Activated CD8-positive, alpha-beta memory T cell treated with anti-CD3 and anti-CD28 coated beads for 36 hours (primary cell): ENCODE results near the gene KRTAP19-2. TPM values are rescaled to one million over a fixed set of nuclear protein-coding genes. Genes with fewer than 3 reads are reported as not detected.

ENCODE experiments used
- total RNA-seq, 2 experiments: library from RNA; stranded (reverse); gene quantifications; one replicate each; pipeline ENCODE4 v1.2.3, GENCODE V29; 2021

KRTAP19-2 gene
- total RNA-seq, 2 experiments from 2014 or later: not detected

Other genes with a start within 250 kb of the KRTAP19-2 start
- not detected for gene KRTAP24-1, start 204.5 kb downstream of the KRTAP19-2 start, total RNA-seq
- not detected for gene KRTAP25-1, start 197.9 kb downstream of the KRTAP19-2 start, total RNA-seq
- not detected for gene KRTAP26-1, start 167.1 kb downstream of the KRTAP19-2 start, total RNA-seq
- not detected for gene KRTAP27-1, start 149.7 kb downstream of the KRTAP19-2 start, total RNA-seq
- gene KRTAP23-1, start 138.8 kb downstream of the KRTAP19-2 start, total RNA-seq: not detected
- not detected for gene KRTAP13-2, start 115.2 kb downstream of the KRTAP19-2 start, total RNA-seq
- not detected for gene KRTAP13-1, start 91.4 kb downstream of the KRTAP19-2 start, total RNA-seq
- not detected for gene KRTAP13-3, start 61.5 kb downstream of the KRTAP19-2 start, total RNA-seq
- not detected for gene KRTAP13-4, start 57.2 kb downstream of the KRTAP19-2 start, total RNA-seq
- not detected for gene KRTAP15-1, start 47.2 kb downstream of the KRTAP19-2 start, total RNA-seq
- not detected for gene KRTAP19-1, start 7.1 kb downstream of the KRTAP19-2 start, total RNA-seq
- gene KRTAP19-3, start 4.6 kb upstream of the KRTAP19-2 start, total RNA-seq: not detected
- gene KRTAP19-4, start 9.7 kb upstream of the KRTAP19-2 start, total RNA-seq: not detected
- not detected for gene KRTAP19-5, start 14.7 kb upstream of the KRTAP19-2 start, total RNA-seq
- gene KRTAP19-6, start 54.4 kb upstream of the KRTAP19-2 start, total RNA-seq: not detected
- not detected for gene KRTAP19-7, start 73.9 kb upstream of the KRTAP19-2 start, total RNA-seq
- not detected for gene KRTAP22-2, start 103.0 kb upstream of the KRTAP19-2 start, total RNA-seq
- not detected for gene KRTAP6-3, start 105.0 kb upstream of the KRTAP19-2 start, total RNA-seq
- gene KRTAP6-2, start 111.5 kb upstream of the KRTAP19-2 start, total RNA-seq: not detected
- not detected for gene KRTAP22-1, start 113.7 kb upstream of the KRTAP19-2 start, total RNA-seq
- not detected for gene KRTAP6-1, start 126.5 kb upstream of the KRTAP19-2 start, total RNA-seq
- not detected for gene KRTAP20-1, start 129.0 kb upstream of the KRTAP19-2 start, total RNA-seq
- not detected for gene KRTAP20-4, start 133.2 kb upstream of the KRTAP19-2 start, total RNA-seq
- not detected for gene KRTAP20-2, start 147.8 kb upstream of the KRTAP19-2 start, total RNA-seq
- not detected for gene KRTAP20-3, start 155.4 kb upstream of the KRTAP19-2 start, total RNA-seq
- not detected for gene KRTAP21-3, start 231.3 kb upstream of the KRTAP19-2 start, total RNA-seq